Motor neuron (in vitro differentiated cells): ENCODE data around the gene FBXL4. TPM values are rescaled to one million over a fixed set of nuclear protein-coding genes. Genes with fewer than 3 reads are reported as not detected.

ENCODE experiments used
- ATAC-seq, 8 experiments: fragments of 200-7000 bp; cut with Tn5 transposase; replicated peaks in 6 of 8; 2 replicates each; pipeline ENCODE4 v1.8.0; 2021; ENCODE audit warnings: mild to moderate bottlenecking in 8 of 8, moderate library complexity in 8 of 8
- H3K27ac ChIP-seq, 2 donors: fragments of 250-450 bp; sonication (Bioruptor Pico); 2 replicates each; pipeline ENCODE4 v1.9.0; 2021; ENCODE audit warnings: antibody characterized with exemption in 2 of 2, mild to moderate bottlenecking in 2 of 2, moderate library complexity in 1 of 2
- H3K4me1 ChIP-seq, 2 donors: fragments of 250-450 bp; sonication (Bioruptor Pico); replicated peaks in 1 of 2; 2 replicates each; pipeline ENCODE4 v1.6.1; 2021; ENCODE audit warnings: antibody characterized with exemption in 2 of 2, mild to moderate bottlenecking in 2 of 2, moderate library complexity in 1 of 2
- H3K4me3 ChIP-seq, 5 donors: fragments of 250-450 bp; sonication (Bioruptor Pico); 2 replicates each; pipeline ENCODE4 v1.9.0; 2021; ENCODE audit warnings: antibody characterized with exemption in 5 of 5, mild to moderate bottlenecking in 5 of 5, moderate library complexity in 4 of 5
- WGBS, 10 experiments: fragments of 450-650 bp; shearing (Covaris generic); methylation state at CpG; one replicate each; pipeline ENCODE4 v1.0.0; 2022; 5-methylcytosine and 5-hydroxymethylcytosine counted together
- in situ Hi-C, 9 experiments: fragments of 400-800 bp; cut with MboI; loops; one replicate each; pipeline ENCODE4 v1.15.0; 2021; ENCODE audit warnings: low sequenced_read_pairs in 9 of 9, low pct_unique_long_range_greater_than_20kb in 2 of 9; ENCODE audit not compliant: unreplicated experiment in 9 of 9
- total RNA-seq, 8 experiments: library from RNA; unstranded; fragments of 300-600 nt; gene quantifications; 2 replicates each; pipeline versions ENCODE4 v1.2.3 to v1.2.4, GENCODE V29; 2022

The FBXL4 gene
- total RNA-seq: 10 to 100 TPM in 6 of 8 experiments, 1 to 10 TPM in 2; 8.4 to 26.1 (median 12.1) TPM

- 0 to 18% (median 0%) methylated on average over 1 to 20 of the region's 93 CpGs; no CpG with 5 or more reads in 5 of the 10 experiments for WGBS, 10 experiments
Observed at GRCh38 chr6:98947411-98948292, at the start of gene FBXL4. Gene FBXL4 (minus strand): TSS chr6:98947946. CDS start chr6:98926988, 20,958 bp downstream.

GRCh38 chr6:98995116-98995515 lies 47.4 kb upstream of the FBXL4 start:
- Histone ChIP-seq H3K27ac (no peak overlapping the region), H3K4me3 (no peak overlapping the region), H3K4me1 (no peaks in the 10 kb centered on the region)
- WGBS, 10 experiments: 0 to 100% (median 61%) methylated on average over 1 of the region's 1 CpG; no CpG with 5 or more reads in 4 of the 10 experiments
- ATAC-seq: no peak
- in situ Hi-C loops: no loop called here

More at GRCh38 chr6:98947411-98948292, at the start of gene FBXL4:
- ATAC-seq: peak; percentile 85 to 89 (median 87)
- in situ Hi-C loops: no loop called here
- Histone ChIP-seq H3K4me1 (peaks cover 6 to 10% of the 10 kb centered on the region in 2 donors), H3K4me3 (peak within 1 kb of the TSS; percentile 65 to 96 (median 89)), H3K27ac (peak within 1 kb of the TSS; percentile 89)

- in situ Hi-C loops: no loop called here
- WGBS, 10 experiments: 0 to 86% (median 50%) methylated on average over 1 of the region's 1 CpG; no CpG with 5 or more reads in 1 of the 10 experiments
- Histone ChIP-seq H3K4me3 (no peak overlapping the region), H3K4me1 (no peaks in the 10 kb centered on the region), H3K27ac (no peak overlapping the region)
- ATAC-seq: peak in 3 of 8 experiments; percentile 44 to 93 (median 93)
Observed at GRCh38 chr6:98992535-98992934, 44.8 kb upstream of the FBXL4 start.

- WGBS, 10 experiments: 11 to 100% (median 100%) methylated on average over 1 of the region's 1 CpG; no CpG with 5 or more reads in 1 of the 10 experiments
- no peak for ATAC-seq
- no peaks in the 10 kb centered on the region for H3K4me1 ChIP-seq
- in situ Hi-C loops: no loop called here
- H3K4me3 ChIP-seq: no peak overlapping the region
- H3K27ac ChIP-seq: no peak overlapping the region
Observed at GRCh38 chr6:98986071-98986615, 38.4 kb upstream of the FBXL4 start.

- no peak overlapping the region for H3K4me3 ChIP-seq
- WGBS, 10 experiments: 0 to 100% (median 61%) methylated on average over 1 of the region's 1 CpG; no CpG with 5 or more reads in 2 of the 10 experiments
- no peak for ATAC-seq
- no peaks in the 10 kb centered on the region for H3K4me1 ChIP-seq
- in situ Hi-C loops: no loop called here
- no peak overlapping the region for H3K27ac ChIP-seq
Observed at GRCh38 chr6:98985391-98985790, 37.6 kb upstream of the FBXL4 start.

GRCh38 chr6:98984121-98984520 lies 36.4 kb upstream of the FBXL4 start:
- 0 to 100% (median 73%) methylated on average over 1 of the region's 1 CpG; no CpG with 5 or more reads in 4 of the 10 experiments for WGBS, 10 experiments
- ATAC-seq: peak in 1 of 8 experiments; percentile 39
- Histone ChIP-seq H3K4me3 (no peak overlapping the region), H3K27ac (no peak overlapping the region), H3K4me1 (no peaks in the 10 kb centered on the region)
- in situ Hi-C loops: no loop called here

GRCh38 chr6:98981473-98981872 lies 33.7 kb upstream of the FBXL4 start:
- ATAC-seq: peak in 3 of 8 experiments; percentile 68 to 83 (median 68)
- Histone ChIP-seq H3K4me1 (peaks cover 0 to 5% of the 10 kb centered on the region in 2 donors), H3K27ac (no peak overlapping the region), H3K4me3 (no peak overlapping the region)
- in situ Hi-C loops: no loop called here
- WGBS, 10 experiments: 33 to 100% (median 96%) methylated on average over 1 of the region's 1 CpG; no CpG with 5 or more reads in 2 of the 10 experiments

GRCh38 chr6:98980819-98981218 lies 33.1 kb upstream of the FBXL4 start:
- ATAC-seq: no peak
- H3K4me3 ChIP-seq: no peak overlapping the region
- peaks cover 0 to 5% of the 10 kb centered on the region in 2 donors for H3K4me1 ChIP-seq
- in situ Hi-C loops: no loop called here
- no peak overlapping the region for H3K27ac ChIP-seq
- WGBS, 10 experiments: 60 to 100% (median 77%) methylated on average over 1 to 2 of the region's 2 CpGs; no CpG with 5 or more reads in 2 of the 10 experiments

- H3K4me1 ChIP-seq: peaks cover 0 to 5% of the 10 kb centered on the region in 2 donors
- ATAC-seq: peak in 4 of 8 experiments; percentile 38 to 54 (median 42)
- no peak overlapping the region for H3K27ac ChIP-seq
- 14 to 86% (median 60%) methylated on average over 1 to 2 of the region's 2 CpGs; no CpG with 5 or more reads in 1 of the 10 experiments for WGBS, 10 experiments
- in situ Hi-C loops: no loop called here
- no peak overlapping the region for H3K4me3 ChIP-seq
Observed at GRCh38 chr6:98977671-98978292, 30.0 kb upstream of the FBXL4 start.

- no peak for ATAC-seq
- in situ Hi-C loops: no loop called here
- H3K4me3 ChIP-seq: no peak overlapping the region
- H3K27ac ChIP-seq: no peak overlapping the region
- H3K4me1 ChIP-seq: peaks cover 0 to 5% of the 10 kb centered on the region in 2 donors
- 8 to 90% (median 55%) methylated on average over 2 to 4 of the region's 4 CpGs; no CpG with 5 or more reads in 2 of the 10 experiments for WGBS, 10 experiments
Observed at GRCh38 chr6:98976674-98977385, 29.1 kb upstream of the FBXL4 start.

- 57 to 100% (median 84%) methylated on average over 1 to 2 of the region's 2 CpGs; no CpG with 5 or more reads in 1 of the 10 experiments for WGBS, 10 experiments
- no peak overlapping the region for H3K27ac ChIP-seq
- peaks cover 0 to 5% of the 10 kb centered on the region in 2 donors for H3K4me1 ChIP-seq
- H3K4me3 ChIP-seq: no peak overlapping the region
- ATAC-seq: no peak
- in situ Hi-C loops: no loop called here
Observed at GRCh38 chr6:98975421-98975820, 27.7 kb upstream of the FBXL4 start.

- in situ Hi-C loops: no loop called here
- Histone ChIP-seq H3K27ac (no peak overlapping the region), H3K4me1 (peaks cover 0 to 5% of the 10 kb centered on the region in 2 donors), H3K4me3 (no peak overlapping the region)
- no peak for ATAC-seq
Observed at GRCh38 chr6:98974309-98974708, 26.6 kb upstream of the FBXL4 start.
